Measurements from ENCODE around the gene RGS6. TPM values are rescaled to one million over a fixed set of nuclear protein-coding genes. Genes with fewer than 3 reads are reported as not detected.

RGS6 gene
- total and polyA plus RNA-seq, 4 donors, result 0.21 to 5.4 (median 0.45) TPM

DNA sequence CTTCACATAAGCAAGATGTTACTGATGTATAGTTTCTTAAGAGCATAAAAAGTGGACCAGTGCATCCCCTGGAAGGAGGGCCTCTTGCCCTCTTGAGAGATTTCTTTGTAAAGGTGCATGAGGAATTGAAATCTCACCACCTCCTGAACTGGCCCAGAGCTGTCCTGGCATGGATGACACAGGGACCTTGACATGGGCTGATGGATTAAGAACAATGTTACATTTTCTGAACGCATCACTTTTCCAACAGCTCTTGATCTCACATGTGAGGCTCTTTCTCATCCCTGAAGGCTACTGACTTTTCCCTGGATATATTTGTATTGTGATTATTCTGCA, 360.4 kb downstream of the RGS6 start:
- no peak for ATAC-seq (ENCODE audit: insufficient read depth, low FRiP score)
- Histone ChIP-seq H3K36me3 (ENCODE audit: control insufficient read depth in 4 of 4, insufficient read depth in 4 of 4, low read length in 4 of 4) (no peaks in the 10 kb centered on the region), H3K9ac (ENCODE audit: insufficient read depth in 1 of 2, low read length in 2 of 2) (no peak overlapping the region), H3K27me3 (ENCODE audit: control insufficient read depth in 3 of 3, insufficient read depth in 3 of 3, low read length in 2 of 3) (peaks cover 0 to 3% (median 0%) of the 10 kb centered on the region in 3 donors), H3K4me1 (ENCODE audit: control insufficient read depth in 5 of 5, insufficient read depth in 5 of 5, low read length in 5 of 5) (peaks cover 0 to 7% (median 0%) of the 10 kb centered on the region in 5 donors), H3K9me3 (ENCODE audit: control insufficient read depth in 4 of 4, insufficient read depth in 3 of 4, low read length in 3 of 4) (peaks cover 0 to 7% (median 0%) of the 10 kb centered on the region in 4 donors), H3K27ac (ENCODE audit: low read depth in 1 of 2, low read length in 1 of 2) (no peak overlapping the region), H3K4me3 (no peak overlapping the region)
- no peak for DNase-seq
- WGBS, 2 donors, result 38 to 47% methylated on average over 1 of the region's 1 CpG
- TF ChIP-seq, protein P1, sequence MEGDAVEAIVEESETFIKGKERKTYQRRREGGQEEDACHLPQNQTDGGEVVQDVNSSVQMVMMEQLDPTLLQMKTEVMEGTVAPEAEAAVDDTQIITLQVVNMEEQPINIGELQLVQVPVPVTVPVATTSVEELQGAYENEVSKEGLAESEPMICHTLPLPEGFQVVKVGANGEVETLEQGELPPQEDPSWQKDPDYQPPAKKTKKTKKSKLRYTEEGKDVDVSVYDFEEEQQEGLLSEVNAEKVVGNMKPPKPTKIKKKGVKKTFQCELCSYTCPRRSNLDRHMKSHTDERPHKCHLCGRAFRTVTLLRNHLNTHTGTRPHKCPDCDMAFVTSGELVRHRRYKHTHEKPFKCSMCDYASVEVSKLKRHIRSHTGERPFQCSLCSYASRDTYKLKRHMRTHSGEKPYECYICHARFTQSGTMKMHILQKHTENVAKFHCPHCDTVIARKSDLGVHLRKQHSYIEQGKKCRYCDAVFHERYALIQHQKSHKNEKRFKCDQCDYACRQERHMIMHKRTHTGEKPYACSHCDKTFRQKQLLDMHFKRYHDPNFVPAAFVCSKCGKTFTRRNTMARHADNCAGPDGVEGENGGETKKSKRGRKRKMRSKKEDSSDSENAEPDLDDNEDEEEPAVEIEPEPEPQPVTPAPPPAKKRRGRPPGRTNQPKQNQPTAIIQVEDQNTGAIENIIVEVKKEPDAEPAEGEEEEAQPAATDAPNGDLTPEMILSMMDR (IDR thresholded peaks at IDR 0.05; ENCODE audit: control extremely low read depth, extremely low read depth), result no peak

GRCh38 chr14:72301352-72301751, 369.1 kb downstream of the RGS6 start:
- Histone ChIP-seq H3K4me1 (ENCODE audit: control insufficient read depth in 5 of 5, insufficient read depth in 5 of 5, low read length in 5 of 5) (no peaks in the 10 kb centered on the region), H3K9ac (ENCODE audit: insufficient read depth in 1 of 2, low read length in 2 of 2) (no peak overlapping the region), H3K36me3 (ENCODE audit: control insufficient read depth in 4 of 4, insufficient read depth in 4 of 4, low read length in 4 of 4) (no peaks in the 10 kb centered on the region), H3K27me3 (ENCODE audit: control insufficient read depth in 3 of 3, insufficient read depth in 3 of 3, low read length in 2 of 3) (no peaks in the 10 kb centered on the region), H3K4me3 (no peak overlapping the region), H3K27ac (ENCODE audit: low read depth in 1 of 2, low read length in 1 of 2) (no peak overlapping the region), H3K9me3 (ENCODE audit: control insufficient read depth in 4 of 4, insufficient read depth in 3 of 4, low read length in 3 of 4) (peaks cover 0 to 4% (median under 1%) of the 10 kb centered on the region in 4 donors)
- DNase-seq (no peak), ATAC-seq (ENCODE audit: insufficient read depth, low FRiP score) (no peak)
- WGBS, 2 donors, result 85 to 91% methylated on average over 3 of the region's 3 CpGs
- TF ChIP-seq, protein P1 (IDR thresholded peaks at IDR 0.05; ENCODE audit: control extremely low read depth, extremely low read depth), result no peak

DNA sequence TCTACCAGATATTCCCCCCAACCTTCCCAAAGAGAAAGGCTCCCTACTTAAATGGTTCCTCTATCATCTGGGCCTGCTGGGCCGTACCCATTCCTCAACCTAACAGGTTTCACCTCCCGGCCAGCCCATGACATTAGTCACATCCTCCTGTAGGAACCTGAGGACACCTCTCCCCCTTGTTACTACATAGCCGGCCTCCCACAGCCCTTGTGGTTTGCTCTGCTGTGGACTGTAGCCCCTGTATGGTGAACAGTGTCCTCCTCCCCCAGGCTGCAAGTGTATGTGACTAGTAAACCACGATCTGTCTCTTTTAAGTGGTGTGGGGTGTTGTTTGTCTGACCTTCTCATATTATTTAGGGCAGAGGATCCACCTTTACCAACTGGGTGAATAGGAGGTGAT, 371.7 kb downstream of the RGS6 start:
- no peak overlapping the region for H3K9ac ChIP-seq (ENCODE audit: insufficient read depth in 1 of 2, low read length in 2 of 2)
- H3K4me1 ChIP-seq (ENCODE audit: control insufficient read depth in 5 of 5, insufficient read depth in 5 of 5, low read length in 5 of 5), result peaks cover 0 to 7% (median 1%) of the 10 kb centered on the region in 5 donors
- WGBS, 2 donors, result 84 to 92% methylated on average over 4 of the region's 4 CpGs
- H3K4me3 ChIP-seq, result no peak overlapping the region
- no peak for DNase-seq
- TF ChIP-seq, protein P1 (IDR thresholded peaks at IDR 0.05; ENCODE audit: control extremely low read depth, extremely low read depth), result no peak
- peaks cover 0 to 6% (median 0%) of the 10 kb centered on the region in 4 donors for H3K9me3 ChIP-seq (ENCODE audit: control insufficient read depth in 4 of 4, insufficient read depth in 3 of 4, low read length in 3 of 4)
- no peaks in the 10 kb centered on the region for H3K27me3 ChIP-seq (ENCODE audit: control insufficient read depth in 3 of 3, insufficient read depth in 3 of 3, low read length in 2 of 3)
- no peaks in the 10 kb centered on the region for H3K36me3 ChIP-seq (ENCODE audit: control insufficient read depth in 4 of 4, insufficient read depth in 4 of 4, low read length in 4 of 4)
- no peak for ATAC-seq (ENCODE audit: insufficient read depth, low FRiP score)
- no peak overlapping the region for H3K27ac ChIP-seq (ENCODE audit: low read depth in 1 of 2, low read length in 1 of 2)

DNA sequence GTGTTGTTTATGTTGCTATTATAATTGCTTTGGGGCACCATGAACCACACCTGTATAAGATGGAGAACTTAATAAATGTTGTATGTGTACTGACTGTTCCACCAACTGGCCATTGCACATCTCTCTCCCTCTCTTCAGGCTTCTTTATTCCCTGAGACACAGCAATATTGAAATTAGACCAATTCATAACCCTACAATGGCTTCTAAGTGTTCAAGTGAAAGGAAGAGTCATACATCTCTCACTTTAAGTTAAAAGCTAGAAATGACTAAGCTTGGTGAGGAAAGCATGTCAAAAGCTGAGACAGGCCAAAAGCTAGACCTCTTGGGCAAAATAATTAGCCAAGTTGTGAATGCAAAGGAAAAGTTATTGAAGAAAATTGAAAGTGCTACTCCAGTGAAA, 373.3 kb downstream of the RGS6 start:
- ATAC-seq (ENCODE audit: insufficient read depth, low FRiP score), result no peak
- H3K36me3 ChIP-seq (ENCODE audit: control insufficient read depth in 4 of 4, insufficient read depth in 4 of 4, low read length in 4 of 4), result no peaks in the 10 kb centered on the region
- no peak overlapping the region for H3K4me3 ChIP-seq
- TF ChIP-seq, protein P1 (IDR thresholded peaks at IDR 0.05; ENCODE audit: control extremely low read depth, extremely low read depth), result no peak
- no peak overlapping the region for H3K9ac ChIP-seq (ENCODE audit: insufficient read depth in 1 of 2, low read length in 2 of 2)
- DNase-seq, result no peak
- peaks cover 0 to 23% (median 8%) of the 10 kb centered on the region in 5 donors for H3K4me1 ChIP-seq (ENCODE audit: control insufficient read depth in 5 of 5, insufficient read depth in 5 of 5, low read length in 5 of 5)
- H3K27me3 ChIP-seq (ENCODE audit: control insufficient read depth in 3 of 3, insufficient read depth in 3 of 3, low read length in 2 of 3), result no peaks in the 10 kb centered on the region
- no peak overlapping the region for H3K27ac ChIP-seq (ENCODE audit: low read depth in 1 of 2, low read length in 1 of 2)
- H3K9me3 ChIP-seq (ENCODE audit: control insufficient read depth in 4 of 4, insufficient read depth in 3 of 4, low read length in 3 of 4), result peaks cover 0 to 6% (median 0%) of the 10 kb centered on the region in 4 donors

Measured in lung (tissue), 12 donors.